Stimulated activated CD4-positive, alpha-beta T cell treated with anti-CD3 and anti-CD28 coated beads, Interleukin-2, amount 100 ng/mL, for 24 hours (primary cell): Measurements from ENCODE around the gene GADD45A.

ENCODE experiments used
- DNase-seq, 2 donors: peaks; one replicate each; pipeline ENCODE4 v3.0.0-alpha.2; 2020

GADD45A gene

GRCh38 chr1:67690018-67690363 lies 5.0 kb downstream of the GADD45A start:
- DNase-seq, result no peak

DNA sequence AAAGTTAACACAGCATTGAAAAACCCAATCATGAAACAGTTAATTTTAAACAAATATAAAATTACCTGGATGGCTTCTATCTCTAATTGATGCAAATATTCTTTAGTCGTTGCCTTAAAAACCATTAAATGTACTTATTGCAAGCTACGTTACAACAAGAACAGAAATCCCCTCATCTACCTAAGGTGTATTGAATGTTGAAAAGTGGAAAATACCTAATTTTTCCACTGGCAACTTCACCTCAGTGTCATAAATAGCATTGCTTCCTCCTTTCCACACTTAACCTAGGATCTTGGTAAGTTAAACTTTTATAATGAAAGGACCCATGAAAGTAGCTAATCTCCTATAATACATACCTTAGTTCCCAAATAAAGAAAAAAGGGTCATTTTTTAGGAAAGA lies 5.4 kb downstream of the GADD45A start:
- no peak for DNase-seq

- DNase-seq, result no peak
Measured at GRCh38 chr1:67691712-67692111, 6.7 kb downstream of the GADD45A start.

DNA sequence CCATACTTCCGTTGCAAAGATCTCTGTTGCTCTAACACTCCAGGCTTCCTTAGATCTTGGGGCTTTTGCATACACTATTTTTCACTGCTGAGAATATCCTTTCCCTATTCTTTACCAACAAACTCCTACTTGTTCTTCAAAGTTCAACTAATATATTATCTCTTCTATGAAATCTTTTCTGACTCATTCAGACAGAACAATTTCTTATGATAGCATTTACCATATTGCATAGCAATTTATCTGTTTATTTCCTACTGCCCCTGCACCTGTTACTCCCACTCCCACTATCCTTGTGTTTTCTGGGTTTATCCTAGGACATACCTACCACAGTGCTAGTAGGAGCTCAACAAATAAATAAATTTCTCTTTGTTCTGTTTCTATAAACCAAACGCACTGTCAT lies 11.0 kb downstream of the GADD45A start:
- no peak for DNase-seq

DNA sequence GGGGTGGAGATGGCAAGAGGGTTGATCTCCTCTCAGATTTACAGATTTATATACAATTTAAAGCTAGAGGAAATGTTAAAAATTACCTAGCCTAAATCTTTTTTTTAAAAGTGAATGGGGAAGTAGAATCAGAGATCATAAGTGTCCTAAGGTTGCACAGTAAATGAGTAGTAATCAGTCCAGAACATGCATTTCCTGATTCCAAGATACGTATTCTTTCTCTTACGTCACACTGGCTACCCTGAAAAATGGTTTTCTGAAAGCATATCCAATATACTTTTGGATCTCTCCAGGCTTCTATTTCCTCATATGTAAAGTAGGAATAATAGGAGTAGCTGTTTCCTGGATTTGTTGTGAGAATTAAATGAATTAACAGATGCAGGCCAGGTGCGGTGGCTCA lies 11.7 kb downstream of the GADD45A start:
- DNase-seq, result no peak

GRCh38 chr1:67700220-67700619 lies 15.2 kb downstream of the GADD45A start:
- no peak for DNase-seq

DNA sequence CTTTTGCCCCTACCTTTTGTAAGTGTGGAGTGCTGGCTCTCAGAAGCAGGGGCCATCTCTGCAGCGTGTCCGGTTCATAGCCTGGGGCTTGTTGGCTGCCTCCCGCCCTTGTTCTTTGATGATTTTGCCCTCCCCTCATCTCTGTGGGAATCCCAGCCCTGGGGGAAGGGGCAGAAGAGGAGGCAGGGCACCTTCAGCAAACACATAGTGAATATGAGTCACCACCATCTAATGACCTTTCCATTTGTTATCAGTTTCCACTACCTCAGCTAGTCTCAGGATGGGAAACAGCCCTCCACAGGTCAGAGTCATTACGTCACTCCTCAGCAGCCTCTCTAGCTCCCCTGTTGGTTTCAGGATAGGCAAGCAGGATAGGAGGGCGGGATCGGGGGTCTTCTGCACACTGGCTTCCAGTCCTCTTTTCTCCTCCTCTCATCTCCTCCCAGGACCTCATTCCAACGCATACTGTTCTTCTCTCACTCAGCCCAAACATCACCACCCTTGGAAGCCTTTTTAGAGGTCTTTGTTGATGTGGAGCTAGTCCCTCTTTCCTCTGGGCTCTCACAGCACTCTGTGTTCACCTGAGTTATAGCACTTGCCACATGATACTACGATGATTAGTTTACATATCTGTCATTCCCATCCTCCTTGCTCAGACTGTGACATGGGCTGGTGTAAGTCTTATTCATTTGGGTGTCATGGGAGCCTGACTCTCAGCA lies 15.8 kb downstream of the GADD45A start:
- peak; percentile 17 to 23 for DNase-seq

GRCh38 chr1:67701876-67702275 lies 16.9 kb downstream of the GADD45A start:
- no peak for DNase-seq

GRCh38 chr1:67704351-67704750 lies 19.4 kb downstream of the GADD45A start:
- no peak for DNase-seq

- DNase-seq, result no peak
Measured at GRCh38 chr1:67705735-67706453, 20.9 kb downstream of the GADD45A start.

DNA sequence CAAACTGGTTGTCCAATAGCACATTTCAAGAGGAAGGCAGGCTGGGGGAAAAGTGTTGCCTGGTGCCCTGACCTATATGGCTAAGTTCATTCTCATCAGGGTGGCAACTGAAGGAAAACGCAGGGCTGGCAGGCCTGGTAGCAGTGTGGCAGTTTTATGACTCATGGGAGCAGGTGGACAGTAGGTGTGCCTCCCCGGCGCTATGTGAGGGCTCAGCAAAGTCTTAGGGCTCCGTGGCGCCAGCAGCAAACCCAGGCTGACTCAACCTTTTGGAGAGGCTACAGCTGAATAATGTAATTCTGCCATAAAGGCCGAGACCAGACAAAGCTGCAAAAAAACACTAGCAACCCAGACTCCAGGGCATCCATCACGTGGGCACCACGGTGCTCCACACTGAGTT lies 23.6 kb downstream of the GADD45A start:
- no peak for DNase-seq

DNA sequence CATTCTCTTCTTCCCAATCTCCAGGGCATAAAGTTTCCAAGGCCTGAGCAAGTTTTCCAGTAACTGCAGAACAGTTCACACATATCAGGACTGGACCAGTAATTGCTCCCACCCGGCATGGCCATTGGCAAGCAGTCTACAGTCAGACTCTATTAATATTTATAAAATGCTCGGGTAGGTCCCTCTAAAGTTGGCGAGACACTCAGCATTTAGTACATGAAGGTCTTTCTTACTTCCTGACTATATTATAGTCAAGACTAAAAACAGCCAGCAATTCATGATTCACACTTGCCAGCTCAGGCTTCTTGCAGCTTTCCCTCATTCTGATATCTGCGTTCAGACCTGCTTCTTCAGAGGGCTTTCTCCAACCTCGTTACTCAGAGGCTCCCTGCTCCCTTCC lies 25.4 kb downstream of the GADD45A start:
- DNase-seq, result no peak

- no peak for DNase-seq
Measured at GRCh38 chr1:67711158-67711854, 26.3 kb downstream of the GADD45A start.

DNA sequence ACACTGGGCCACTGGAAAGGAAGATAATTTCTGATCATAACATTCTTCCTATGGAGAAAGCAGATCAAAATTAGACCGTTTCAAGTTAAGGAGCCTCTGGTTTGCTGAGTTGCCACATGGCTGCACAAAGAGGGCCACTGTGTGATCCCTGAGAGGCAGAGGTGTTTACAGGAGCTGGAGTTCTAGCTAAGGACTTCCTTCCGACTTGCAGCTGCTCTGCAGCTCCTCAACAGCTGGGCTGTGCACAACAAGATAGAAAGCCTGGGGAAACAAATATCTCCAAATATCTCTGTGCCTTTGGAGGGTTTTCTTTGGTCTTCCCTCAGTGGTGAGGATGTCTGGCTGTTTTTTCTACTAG lies 26.8 kb downstream of the GADD45A start:
- no peak for DNase-seq

DNA sequence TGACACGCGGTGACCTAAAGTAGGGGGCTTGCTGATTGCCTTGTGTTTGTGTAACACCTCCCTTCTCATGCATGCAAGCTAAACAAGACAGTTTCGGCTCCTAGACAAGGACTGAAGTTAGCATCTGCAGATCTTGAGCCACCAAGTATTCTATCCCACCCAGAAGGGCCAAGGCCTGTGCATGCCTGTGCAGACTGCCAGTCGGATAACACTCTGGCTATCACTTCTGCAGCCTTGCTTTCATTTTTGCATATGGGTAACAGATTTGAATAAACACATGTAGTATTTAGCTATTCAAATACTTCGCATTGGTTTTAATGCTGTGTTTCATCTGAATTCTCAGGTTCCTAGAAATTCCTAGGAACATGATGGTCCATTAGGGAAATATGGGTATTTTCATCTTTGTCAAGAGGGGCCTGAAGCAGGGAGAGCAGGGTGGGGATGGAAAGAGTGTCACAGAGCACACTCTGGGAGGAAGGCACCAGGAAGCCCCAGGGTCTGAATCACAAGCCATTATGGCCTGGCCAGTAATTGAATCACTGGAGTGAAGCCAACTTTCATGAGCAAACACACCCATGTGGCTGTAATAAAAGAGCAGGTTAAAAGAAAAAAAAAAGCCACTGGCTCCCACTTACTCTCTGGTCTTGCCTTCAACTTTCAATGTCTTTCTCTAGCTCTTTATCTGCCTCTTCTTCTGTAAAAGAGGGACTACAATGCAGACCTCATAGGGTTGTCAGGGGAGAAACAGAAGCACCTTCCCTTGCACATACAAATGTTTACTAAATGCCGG lies 28.3 kb downstream of the GADD45A start:
- no peak for DNase-seq

DNA sequence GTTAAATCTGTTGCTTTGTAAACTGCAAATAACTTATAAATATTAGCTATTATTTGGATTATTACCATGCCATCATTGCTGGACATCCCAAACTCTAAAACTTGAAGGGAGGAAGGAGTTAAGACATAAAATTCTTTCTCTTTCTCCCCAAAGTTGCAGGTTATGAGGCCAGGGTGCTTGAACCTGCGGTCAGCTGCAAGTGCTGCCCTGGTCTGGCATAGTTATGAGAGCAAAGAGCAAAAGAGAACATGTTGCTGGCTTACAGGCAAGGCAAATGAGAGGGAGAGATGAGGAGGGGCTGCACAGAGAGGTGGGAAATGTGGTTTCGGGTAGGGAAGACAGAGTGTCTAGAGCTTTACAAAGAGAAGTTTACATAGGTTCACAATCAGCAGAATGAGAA lies 30.8 kb downstream of the GADD45A start:
- DNase-seq, result no peak

- no peak for DNase-seq
Measured at GRCh38 chr1:67716800-67717199, 31.8 kb downstream of the GADD45A start.

- no peak for DNase-seq
Measured at GRCh38 chr1:67717876-67718275, 32.9 kb downstream of the GADD45A start.

GRCh38 chr1:67719329-67720196 lies 34.6 kb downstream of the GADD45A start:
- no peak for DNase-seq

GRCh38 chr1:67721112-67721511 lies 36.1 kb downstream of the GADD45A start:
- no peak for DNase-seq

DNA sequence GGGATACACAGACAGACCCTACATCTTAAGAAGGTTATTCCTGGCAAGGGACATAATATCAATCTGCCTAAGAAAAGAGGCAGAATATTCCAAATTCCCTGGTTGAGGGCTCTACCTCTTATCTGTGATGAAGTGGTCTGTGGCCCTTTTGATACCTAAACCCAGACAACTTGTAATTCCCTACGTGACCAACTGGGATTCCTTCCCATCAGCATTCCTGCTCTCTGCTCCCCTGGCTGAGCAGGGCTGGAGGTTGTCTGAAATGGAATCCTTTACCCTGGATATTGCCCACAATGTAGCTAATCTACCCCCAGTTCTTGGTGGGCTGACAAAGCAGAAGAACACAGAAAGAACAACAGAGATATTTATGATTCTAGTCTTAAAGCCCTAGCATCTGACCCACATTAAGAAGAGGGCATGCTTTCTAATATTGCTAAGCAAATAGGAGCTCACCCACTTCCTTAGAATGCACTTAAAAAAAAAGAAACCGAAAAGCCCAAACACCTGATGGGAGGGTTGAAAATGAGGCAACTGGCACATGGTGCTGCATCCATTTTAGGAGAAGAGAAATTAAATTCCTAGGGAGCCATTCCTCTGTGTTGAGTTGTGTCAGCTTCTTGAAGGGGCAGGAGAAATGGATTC lies 36.8 kb downstream of the GADD45A start:
- DNase-seq, result no peak
